Stimulated activated CD4-positive, alpha-beta T cell treated with anti-CD3 and anti-CD28 coated beads, Interleukin-4, amount 100 ng/mL, for 24 hours (primary cell): Measurements from ENCODE around the gene ANKRD23.
A peak's percentile ranks its signal among the peaks of the same experiment; 100 is the strongest.

Experiments
- DNase-seq: peaks from one replicate; pipeline ENCODE4 v3.0.0-alpha.2; 2020

The ANKRD23 gene

DNA sequence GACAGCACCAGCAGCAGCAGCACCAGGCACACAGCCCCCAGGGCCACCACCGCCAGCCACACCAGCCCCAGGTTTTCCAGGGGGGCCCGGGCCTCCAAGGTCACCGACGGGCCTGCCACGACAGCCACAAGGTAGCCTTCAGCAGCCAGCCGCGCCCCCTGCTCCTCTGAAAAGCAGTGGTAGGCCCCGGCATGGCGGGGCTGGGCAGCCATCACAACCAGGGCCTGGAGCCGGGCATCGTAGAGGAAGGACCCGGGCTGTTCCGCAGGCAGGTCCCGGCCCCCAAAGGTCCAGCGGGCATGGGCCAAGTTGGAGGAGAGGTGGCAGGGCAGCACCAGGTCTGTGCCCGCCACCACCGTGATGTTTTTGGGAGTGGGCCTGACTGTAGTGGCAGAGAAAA is 17.3 kb upstream of the ANKRD23 start:
- no peak for DNase-seq

DNA sequence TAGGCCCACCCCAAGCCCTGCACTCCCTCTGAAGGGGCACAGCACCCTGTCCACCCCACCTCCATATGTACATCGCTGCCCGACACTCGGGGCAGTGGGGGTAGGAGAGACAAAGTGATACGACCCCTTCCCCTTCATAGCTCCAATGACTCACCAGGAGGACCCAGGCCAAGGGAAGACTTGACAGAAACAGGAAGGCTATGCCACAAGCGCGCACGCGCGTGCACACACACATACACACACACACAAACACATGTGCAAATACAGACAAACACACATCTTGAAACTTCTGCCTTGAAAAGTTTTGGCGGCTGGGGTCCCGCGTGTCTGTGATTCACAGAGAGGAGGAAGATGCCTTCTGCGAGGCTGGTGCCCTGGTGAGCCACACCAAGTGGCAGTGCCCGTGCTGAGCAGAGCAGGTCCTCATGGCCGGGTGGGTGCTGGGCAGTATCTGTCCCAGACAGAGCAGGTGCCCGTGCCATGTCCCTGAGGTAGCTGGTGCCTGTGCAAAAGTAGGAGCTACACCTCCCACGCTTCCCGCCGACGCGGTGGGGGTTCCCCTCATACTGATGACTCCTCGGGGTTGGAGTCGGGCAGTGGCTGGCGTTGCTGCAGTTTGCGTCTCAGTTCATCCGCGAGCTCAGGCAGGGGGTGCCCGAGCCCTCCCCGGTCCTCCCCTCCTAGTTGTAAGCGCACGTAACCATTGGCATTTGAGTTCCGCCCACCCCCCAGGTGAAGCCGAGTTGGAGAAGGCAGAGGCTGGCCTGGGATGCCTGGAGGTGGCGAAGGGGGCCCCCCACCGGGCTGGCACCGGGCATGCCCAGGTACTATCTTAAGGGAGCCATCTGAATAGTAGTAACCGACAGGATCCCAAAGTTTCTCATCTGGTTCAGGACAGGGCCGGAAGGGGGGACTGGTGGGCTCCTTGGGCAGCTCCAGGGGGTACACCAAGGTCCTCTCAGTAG is 16.5 kb upstream of the ANKRD23 start:
- peak; percentile 59 for DNase-seq

DNA sequence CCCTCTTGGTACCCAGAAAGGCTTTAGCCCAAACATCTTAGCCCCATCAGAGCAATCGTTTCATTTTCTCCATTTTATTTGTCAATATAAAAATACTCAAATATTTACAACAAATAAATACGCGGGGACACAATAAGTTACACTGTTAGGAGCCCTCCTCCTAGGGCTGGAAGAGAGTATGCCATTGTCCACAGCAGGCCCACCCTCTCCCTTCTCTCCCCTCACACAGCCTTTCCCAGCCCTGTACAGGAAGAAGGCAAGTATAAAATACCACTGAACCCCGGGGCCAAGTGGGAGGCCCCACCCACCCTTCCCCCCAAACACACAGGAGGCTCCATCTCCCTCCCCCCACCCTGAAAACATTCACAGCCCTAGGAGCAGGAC is 15.9 kb upstream of the ANKRD23 start:
- no peak for DNase-seq

DNA sequence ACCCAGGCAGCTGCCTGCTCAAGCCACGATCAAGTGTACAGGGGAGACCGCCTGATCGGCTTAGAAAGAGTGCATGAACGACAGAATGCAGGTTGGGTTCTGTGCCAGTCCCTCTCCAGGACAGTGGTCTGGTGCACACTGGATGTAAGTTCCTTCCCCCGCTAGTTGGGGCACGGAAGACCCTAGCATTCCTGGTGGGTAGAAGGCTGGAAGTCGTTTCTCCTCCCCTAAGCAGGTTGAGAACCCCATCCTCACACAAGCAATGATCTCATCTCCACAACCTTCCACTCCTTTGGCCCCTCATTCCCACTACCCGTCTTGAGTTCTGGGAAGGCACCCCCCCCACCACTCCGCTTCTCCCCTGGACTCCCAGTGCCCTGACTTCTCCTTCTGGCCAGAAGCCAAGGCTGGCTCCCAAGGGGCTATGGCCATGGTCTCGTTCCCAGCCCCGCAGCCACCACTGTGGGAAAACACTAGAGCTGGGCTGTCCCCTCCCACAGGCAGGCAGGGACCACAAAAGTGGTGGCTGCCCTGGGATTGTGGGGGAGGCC is 15.4 kb upstream of the ANKRD23 start:
- DNase-seq, result no peak

DNA sequence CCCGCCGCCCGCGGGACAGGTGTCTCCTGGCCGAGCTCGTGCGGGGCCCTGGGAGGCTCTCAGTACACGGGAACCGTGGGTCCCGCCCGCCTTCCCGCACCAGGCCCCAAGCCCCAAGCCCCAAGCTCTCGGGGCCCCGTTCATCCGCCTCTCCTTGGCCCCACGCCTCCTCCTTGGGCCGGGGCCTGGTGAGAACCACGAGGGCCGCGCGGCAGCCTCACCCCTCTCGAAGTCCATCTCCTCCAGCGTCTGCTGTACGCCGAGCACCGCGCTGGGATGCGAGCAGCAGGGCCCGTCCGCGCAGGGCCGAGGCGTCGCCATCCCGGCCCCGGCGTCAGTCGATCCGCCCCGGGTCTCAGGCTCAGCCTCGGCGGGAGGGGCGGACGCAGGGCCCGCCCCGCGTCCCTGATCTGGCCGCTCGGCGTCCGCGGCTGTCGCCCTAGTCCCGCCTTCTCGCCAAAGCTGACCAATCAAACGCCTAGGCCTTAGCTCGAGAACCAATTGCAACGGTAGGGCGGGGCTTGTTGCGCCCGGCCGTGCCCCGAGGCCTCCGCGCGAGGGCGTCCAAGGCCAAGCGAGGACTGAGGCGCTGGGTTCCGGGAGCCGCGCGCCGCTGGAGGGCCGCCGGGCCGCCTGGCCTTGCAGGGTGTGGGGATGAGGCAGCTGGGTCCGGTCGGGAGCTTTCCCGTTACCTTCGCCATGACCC is 14.0 kb upstream of the ANKRD23 start, which contains the start of gene ANKRD39:
TSS of gene ANKRD39 (minus strand) at position 350 of the 706 bp plus-strand sequence. CDS start at position 321, 29 bp downstream.
- DNase-seq, result peak; percentile 98

DNA sequence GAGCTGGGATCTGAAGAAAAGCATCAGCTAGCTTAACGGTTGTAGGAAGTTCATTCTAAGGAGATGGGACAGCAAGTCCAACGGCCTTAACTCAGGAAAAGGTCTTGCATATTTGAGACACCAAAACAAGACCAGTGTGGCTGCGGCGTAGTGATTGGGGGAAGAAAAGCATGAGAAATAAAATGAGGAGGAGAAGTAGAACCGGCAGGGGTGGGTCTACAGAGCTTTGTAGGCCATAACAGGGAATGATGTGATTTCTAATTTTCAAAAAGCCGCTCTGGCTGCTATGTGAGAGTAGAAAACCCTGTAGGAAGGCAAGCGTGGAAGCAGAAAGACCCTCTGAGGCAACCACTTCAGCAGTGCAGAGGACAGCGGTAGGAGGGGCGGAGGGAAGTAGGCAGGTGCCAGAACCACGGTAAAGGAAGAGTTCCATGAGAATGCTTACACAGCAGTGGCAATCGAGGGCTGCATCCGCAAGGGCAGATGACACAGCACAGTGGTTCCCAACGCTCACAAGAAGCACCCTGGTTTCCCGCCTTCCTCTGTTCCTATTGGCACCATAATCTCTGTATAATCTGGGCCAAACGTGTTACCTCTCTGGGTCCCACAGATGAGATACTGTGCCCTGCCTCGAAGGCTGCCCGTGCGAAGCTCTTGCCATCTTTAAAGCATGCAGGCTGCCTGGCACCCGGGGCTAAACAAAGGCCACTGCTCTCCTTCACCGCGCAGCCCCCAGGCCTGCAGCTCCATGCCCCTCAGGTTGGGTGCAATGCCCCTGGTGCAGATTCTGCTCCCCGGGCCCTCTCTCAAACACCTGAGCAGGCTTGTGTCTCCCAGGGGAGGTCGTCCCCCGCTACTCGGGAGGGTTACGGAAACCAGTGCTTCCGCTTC is 13.2 kb upstream of the ANKRD23 start:
- DNase-seq, result peak; percentile 45

DNA sequence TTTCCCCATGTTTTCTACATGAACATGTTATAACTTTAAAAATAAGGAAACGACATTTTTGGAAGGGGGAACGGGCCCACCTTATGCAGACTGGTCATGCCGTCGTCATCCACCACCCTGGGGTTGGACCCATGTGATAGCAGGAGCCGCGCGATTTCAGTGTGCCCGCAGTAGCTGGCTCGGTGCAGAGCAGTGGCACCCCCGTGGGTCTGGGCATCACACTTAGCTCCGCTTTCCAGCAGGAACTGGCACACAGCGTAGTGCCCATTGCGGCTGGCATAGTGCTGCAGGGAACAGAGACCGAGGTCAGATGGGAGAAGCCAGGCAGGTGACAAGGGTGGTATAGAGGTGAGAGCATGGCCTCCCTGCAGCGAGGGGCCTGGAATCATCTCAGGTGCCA is 9.5 kb upstream of the ANKRD23 start:
- DNase-seq, result no peak

DNA sequence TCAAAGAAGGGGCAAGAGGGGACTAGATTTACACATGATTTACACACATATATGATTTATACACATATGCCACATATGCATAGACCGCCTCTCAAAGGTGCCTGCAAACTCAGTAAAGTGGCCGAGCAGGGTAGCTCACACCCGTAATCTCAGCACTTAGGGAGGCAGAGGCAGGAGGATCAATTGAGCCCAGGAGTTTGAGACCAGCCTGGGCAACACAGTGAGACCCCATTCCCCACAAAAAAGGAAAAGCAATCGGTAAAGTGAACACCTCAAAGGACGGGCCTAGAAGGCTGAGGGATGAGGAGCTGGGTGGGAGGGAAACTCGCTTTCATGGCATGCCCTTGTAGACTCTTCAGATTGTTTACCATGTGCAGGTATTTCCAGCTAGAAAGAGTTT is 8.8 kb upstream of the ANKRD23 start:
- no peak for DNase-seq

DNA sequence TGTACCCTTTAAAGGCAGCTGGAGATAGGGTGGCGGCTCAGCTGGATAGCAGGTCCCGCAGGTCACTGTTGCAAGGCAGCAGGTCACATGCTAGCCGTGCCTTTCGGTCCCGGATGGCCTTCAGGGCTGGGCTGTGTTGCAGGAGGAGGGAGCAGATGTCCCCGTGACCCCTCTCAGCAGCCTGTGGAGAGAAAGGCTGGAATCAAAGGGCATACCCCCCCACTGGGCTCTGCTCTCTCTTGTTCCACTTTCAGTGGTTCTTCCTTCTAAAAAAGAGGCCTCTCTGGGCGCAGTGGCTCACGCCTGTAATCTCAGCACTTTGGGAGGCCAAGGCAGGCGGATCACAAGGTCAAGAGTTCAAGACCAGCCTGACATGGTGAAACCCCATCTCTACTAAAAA is 4.4 kb upstream of the ANKRD23 start:
- no peak for DNase-seq

DNA sequence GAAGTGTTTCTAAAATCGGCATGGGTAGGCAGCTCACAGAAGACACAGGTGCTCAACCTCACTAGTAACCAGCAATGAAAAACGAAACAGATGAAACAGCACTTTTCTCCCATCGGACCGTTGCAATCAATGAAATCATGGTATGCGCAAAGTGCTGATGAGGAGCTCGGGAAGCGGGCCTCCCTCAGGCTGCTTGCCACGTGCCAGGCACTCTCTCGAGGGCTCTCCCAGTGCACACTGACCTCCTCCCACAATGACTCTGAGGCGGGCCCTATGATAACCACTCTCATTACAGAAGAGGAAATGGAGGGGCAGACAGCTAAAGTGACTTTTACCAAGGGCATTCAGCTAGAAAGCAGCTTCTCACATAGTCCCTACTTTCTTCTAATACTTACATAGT is 3.8 kb upstream of the ANKRD23 start:
- no peak for DNase-seq

DNA sequence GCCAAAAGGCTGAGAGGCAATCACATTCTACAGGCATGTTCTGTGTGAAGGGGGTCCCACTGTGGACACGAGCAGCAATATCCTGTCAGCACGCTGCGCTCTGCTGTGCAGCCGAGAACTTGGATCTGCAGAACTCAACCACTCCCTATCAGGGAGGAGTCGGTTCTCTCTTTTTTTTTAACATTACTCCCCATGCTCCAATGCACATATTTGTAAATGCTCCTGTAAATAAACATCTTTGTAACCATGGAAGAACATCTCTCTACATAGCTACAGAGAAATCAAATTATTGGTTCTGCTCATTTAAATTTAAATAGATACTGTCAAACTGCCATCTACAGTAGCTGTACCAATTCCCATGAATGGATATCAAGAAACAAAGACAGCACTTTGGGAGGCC is 3.0 kb upstream of the ANKRD23 start:
- DNase-seq, result no peak

DNA sequence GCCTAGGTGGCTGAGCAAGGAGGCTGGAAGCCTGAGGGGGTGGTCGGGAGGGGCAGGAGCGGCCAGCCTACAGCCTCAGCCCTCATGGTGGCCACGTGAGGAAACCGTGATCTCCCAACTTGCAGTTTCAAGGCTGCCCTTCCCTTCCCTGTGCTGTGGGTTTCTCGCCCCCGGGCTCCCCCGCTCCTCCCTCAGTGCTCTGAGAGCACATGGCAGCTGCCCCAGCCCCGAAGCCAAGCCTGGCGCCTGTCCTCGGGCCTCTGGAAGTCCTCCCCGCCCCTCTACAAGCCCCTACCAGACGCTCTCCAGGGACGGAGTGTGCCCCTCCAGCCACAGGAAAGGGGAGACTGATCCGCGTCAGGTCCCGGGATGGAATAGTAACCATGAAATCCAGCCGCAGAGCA is 586 bp upstream of the ANKRD23 start:
- no peak for DNase-seq

DNA sequence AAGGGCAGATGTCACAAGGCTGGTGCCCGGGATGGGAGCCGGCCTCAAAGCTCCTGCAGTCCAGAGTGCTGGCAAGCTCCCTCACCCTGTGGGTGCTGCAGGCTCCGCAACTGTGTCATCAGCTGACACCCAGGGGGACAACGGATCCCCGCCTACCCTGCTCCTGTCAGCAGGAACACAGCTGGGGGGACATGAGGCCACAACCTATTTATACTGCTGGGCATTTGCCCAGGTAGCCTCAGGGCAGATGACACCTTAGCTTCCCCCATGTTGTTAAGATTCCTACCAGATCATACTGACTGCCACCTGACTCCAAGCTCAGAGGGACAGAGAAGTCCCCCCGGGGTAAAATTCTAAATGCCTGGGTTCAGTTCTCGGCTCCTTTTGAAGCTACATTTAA is 1.2 kb downstream of the ANKRD23 start:
- no peak for DNase-seq

DNA sequence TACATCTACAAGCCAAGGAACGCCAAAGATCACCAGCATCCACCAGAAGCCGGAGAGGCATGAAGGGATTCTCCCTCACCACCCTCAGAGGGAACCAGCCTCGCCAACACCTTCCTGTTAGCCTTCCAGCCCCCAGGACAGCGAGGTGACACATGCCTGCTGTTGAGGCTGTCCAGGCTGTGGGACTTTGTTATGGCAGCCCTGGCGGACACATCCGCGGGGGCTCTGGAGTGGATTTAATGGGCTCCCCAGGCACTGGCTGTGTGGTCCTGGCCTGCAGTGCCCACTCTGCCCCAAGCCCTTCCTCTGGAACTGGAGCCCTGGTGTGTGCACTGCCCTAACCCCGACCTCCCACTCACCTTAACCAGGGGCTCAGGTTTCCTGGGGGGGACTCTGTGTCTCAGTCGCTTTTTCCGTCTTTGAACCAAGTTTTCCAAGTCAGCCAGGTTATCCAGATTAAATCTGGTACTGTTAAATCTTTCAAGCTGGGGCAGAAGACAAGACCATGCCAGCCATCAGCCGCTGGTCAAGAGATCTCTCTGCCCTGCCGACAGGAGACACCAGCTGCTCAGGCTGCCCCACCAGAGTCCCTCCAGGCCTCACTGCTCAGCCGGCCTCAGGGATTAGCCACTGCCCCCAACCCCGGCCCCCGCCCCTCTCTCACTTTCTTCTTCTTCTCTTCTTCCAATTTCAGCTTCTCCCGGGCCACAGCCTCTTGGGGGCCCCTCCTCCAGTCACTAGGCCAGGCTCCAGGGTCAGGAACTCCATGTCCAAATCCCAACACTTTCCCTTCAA is 1.9 kb downstream of the ANKRD23 start:
- DNase-seq, result no peak

DNA sequence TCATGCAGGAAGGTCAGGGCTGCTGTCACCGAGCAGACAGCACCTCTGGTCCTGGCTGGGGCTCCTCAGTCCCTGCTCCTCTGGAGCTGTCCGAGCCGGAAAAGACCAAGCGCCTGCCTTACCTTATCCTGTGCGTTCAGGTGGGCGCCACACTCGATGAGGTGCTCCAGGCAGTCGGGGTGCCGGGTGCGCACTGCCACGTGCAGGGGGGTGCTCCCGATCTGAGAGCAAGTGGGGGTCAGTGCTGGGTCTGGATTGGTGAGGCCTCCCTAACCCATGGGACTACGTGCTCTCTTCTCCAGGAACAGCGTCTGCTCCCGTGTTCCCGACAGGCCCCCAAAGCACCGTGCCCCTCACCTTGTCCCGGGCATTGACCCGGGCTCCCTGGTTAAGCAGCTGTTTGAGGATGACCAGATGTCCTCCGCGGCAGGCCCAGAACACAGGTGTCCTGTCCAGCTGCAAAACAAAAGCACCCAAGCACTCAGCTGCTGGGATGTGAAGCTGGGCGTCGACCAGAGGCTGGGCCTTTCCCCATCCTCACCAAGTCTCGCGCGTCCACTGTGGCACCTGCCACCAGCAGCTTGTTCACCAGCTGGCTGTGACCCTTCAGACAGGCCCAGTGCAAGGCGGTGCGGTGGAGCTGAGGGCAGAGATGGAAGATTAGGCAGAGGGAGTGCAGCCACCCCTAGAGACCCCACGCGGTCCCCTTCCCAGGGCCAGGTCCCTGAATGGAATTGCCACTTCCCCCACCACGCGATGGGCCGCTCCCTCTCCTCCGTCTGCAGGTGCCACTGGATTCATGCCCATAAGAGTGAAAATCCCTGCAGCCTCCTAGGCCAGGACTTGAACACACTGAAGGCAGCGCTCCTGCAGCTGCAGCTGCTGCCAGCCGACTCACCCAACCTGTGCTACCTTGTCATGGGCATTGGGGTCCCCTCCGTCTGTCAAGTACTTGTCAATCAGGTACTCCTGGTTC is 3.7 kb downstream of the ANKRD23 start:
- DNase-seq, result no peak

DNA sequence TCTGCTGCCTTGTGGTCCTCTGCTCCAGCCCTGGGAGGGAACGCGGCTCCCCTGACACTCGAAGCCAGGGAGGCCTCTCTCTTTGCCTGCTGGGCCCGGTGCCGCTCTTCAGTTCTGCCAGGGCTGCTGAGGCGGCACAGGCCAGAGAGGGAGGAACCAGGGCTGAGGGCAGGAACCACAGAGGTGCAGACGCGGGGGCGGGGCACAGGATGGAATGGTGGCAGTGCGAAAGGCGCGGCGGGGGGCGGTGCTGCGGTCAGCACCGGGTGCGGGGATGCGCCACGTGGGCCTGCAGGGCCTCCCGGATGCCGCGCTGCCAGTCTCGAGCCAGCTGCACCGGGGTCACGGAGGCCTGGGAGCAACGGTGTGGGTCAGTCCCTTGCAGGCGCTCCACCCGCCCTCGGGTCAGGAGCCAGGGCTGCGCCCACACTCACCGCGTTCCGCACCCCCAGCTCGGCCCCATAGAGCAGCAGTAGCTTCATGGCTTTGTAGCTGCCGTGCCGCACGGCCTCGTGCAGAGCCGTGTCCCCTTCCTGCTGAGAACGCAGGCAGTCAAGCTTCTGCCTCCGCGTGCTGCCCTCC is 4.4 kb downstream of the ANKRD23 start:
- DNase-seq, result peak; percentile 78

DNA sequence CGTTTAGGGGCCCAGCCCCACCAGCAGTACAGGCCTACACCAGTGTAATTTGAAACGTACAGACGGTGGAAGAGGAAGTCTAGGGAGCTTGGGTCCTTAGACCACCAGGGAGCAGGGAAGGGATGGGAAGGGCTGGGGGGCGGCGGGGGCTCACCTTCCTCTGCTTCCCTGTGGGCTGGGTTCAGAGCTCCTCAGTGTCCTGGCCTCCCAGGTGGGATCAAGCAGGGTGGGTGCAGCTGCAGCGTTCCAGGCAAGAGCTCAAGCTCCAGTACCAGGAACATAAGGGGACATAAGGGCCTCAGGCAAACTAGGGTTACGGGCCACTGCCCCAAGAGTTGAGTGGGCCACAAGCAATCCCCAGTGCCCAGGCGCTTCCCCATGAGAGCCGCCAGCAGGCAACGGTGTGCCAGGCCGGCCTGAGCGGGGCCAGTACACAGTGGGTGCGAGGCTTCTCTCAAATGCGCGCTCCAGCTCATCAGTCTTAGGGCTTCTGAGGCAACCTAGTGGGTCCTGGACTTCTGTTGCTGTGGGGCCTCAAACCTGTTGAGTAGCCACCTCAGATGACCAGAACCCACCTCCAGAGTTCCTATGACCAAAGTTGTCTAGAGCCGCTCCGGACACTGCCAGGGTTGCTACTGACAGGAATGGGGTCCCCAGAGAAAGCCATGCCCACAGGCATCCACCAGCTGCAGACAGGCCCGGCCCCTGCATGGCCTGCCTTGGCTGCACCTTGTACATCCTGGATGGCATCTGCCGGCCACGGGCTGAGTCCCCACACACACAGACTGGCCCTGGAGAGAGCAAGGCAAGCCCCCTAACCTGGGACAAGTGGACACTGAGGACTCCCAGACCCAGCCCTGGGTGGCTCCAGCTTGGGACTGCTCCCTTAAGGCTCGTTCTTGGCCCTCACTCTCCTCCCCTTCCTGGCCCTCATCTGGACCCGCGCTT is 5.2 kb downstream of the ANKRD23 start:
- no peak for DNase-seq

DNA sequence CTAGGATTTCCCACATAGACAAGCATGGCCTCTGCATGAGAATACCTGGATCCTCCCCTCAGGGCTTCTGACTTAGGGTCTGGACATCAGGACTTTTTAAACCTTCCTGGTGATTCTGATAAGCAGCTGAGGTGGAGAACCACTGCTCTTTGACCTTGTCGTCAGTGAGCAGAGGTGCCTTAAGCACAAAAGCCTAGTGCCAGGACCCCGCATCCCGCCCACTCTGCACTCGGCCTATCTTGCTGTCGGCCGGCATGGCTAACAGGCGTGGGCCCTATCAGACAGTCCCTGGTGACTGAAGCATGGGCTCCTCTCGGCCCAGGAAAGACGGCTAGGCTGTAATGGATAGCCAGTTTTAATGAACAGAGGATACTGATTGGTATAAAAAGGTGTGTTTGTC is 6.2 kb downstream of the ANKRD23 start:
- no peak for DNase-seq

DNA sequence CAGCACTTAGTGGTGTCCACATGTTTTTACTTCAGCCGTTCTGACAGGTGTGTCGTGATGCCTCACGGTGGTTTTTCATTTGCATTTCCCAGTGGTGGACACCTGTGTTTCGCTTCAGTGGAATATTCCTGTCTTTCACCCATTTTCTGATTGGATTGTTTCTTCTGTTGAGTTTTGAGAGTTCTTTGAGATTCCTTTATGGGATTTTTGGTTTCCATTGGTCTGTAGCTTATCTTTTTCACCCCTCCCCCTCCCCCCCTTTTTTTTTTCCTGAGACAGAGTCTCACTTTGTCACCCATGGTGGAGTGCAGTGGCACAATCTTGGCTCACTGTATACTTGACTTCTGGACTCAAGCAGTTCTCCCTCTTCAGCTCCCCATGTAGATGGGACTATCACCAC is 8.0 kb downstream of the ANKRD23 start:
- no peak for DNase-seq
